ENCODE data around the gene MYLK2.

DNA sequence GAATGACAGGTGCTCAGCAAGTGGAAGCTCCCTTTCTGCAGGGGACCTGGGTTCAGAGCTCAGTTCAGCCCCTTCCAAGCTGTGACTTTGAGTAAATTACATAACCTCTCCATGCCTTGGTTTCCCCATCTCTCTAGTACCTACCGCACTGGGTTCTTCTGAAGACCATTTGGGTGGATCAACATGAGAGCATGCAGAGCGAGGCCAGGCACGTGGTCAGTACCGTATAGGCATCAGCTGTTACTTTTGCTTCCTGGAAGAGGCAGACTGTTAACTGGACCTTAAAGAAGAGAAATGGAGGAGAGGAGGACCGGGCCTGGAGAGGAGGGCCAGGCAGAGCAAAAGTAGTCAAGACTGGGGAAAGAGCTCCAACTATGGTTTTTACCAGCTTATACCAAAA is 1.7 kb upstream of the MYLK2 start:
- TF ChIP-seq, protein P1, sequence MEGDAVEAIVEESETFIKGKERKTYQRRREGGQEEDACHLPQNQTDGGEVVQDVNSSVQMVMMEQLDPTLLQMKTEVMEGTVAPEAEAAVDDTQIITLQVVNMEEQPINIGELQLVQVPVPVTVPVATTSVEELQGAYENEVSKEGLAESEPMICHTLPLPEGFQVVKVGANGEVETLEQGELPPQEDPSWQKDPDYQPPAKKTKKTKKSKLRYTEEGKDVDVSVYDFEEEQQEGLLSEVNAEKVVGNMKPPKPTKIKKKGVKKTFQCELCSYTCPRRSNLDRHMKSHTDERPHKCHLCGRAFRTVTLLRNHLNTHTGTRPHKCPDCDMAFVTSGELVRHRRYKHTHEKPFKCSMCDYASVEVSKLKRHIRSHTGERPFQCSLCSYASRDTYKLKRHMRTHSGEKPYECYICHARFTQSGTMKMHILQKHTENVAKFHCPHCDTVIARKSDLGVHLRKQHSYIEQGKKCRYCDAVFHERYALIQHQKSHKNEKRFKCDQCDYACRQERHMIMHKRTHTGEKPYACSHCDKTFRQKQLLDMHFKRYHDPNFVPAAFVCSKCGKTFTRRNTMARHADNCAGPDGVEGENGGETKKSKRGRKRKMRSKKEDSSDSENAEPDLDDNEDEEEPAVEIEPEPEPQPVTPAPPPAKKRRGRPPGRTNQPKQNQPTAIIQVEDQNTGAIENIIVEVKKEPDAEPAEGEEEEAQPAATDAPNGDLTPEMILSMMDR (IDR thresholded peaks at IDR 0.05): no peak
- no peak for TF ChIP-seq POLR2A (IDR thresholded peaks at IDR 0.05)

All from uterus (tissue), 2 donors.